H1 (cell line): ENCODE results near the gene CLEC3A. TPM values are rescaled to one million over a fixed set of nuclear protein-coding genes. Genes with fewer than 3 reads are reported as not detected.

Experiments
- CTCF ChIA-PET: fragments of 300-600 bp; sonication (Branson Sonifier 250); formaldehyde crosslinking; loops from one replicate; lab custom pipeline; 2021; ENCODE audit not compliant: partially characterized antibody; lab: Charles Lee
- POLR2A ChIA-PET: fragments of 300-600 bp; sonication (Branson Sonifier 250); formaldehyde crosslinking; loops from one replicate; lab custom pipeline; 2021; ENCODE audit warnings: inconsistent platforms; ENCODE audit not compliant: partially characterized antibody; lab: Charles Lee
- DNase-seq, 2 experiments: peaks; one replicate each; pipeline versions ENCODE4 v3.0.0 to v3.0.0-alpha.2; 2010 to 2022; ENCODE audit warnings: low spot score in 2 of 2, low read depth in 1 of 2, mixed read lengths in 1 of 2
- FAIRE-seq: peaks from 2 replicates; lab custom pipeline; 2011; peaks lifted over from hg19 to GRCh38; lab: Jason Lieb, UNC
- H2AFZ ChIP-seq: 2 replicates; pipeline ENCODE4 v1.8.1; 2012; ENCODE audit warnings: low read length, inconsistent platforms
- H2AK5ac ChIP-seq: 2 replicates; pipeline ENCODE4 v1.6.1; 2013; ENCODE audit warnings: low read depth, low read length
- H2BK120ac ChIP-seq: replicated peaks from 2 replicates; pipeline ENCODE3; 2013; ENCODE audit warnings: low read depth, low read length, inconsistent platforms
- H2BK12ac ChIP-seq: 2 replicates; pipeline ENCODE4 v1.6.1; 2013; ENCODE audit warnings: low read depth, low read length
- H2BK15ac ChIP-seq: 2 replicates; pipeline ENCODE4 v1.6.1; 2013; ENCODE audit warnings: low read length
- H2BK20ac ChIP-seq: 2 replicates; pipeline ENCODE4 v1.6.1; 2013; ENCODE audit warnings: low read length
- H2BK5ac ChIP-seq: 2 replicates; pipeline ENCODE4 v1.6.1; 2013; ENCODE audit warnings: low read depth, low read length
- H3K14ac ChIP-seq: 2 replicates; pipeline ENCODE4 v1.6.1; 2013; ENCODE audit warnings: inconsistent platforms; ENCODE audit not compliant: insufficient read length
- H3K18ac ChIP-seq: 2 replicates; pipeline ENCODE4 v1.6.1; 2013; ENCODE audit warnings: low read length; ENCODE audit errors: extremely low read depth
- H3K23ac ChIP-seq: 2 replicates; pipeline ENCODE4 v1.6.1; 2013; ENCODE audit warnings: inconsistent platforms; ENCODE audit not compliant: insufficient read length
- H3K23me2 ChIP-seq: 2 replicates; pipeline ENCODE4 v1.6.1; 2013; ENCODE audit warnings: low read depth, low read length
- H3K27ac ChIP-seq: 2 replicates; pipeline ENCODE4 v1.6.1; 2011; ENCODE audit warnings: low read depth, low read length, inconsistent platforms
- H3K27me3 ChIP-seq, 4 experiments: replicated peaks in 1 of 4; 1 replicate in 1 of 4; 2 replicates in 3 of 4; pipeline versions ENCODE4 v1.6.1 to v1.8.1; 2011 to 2013; ENCODE audit warnings: low read length in 3 of 4, mild to moderate bottlenecking in 3 of 4, inconsistent platforms in 2 of 4, mixed read lengths in 2 of 4, moderate library complexity in 1 of 4; ENCODE audit not compliant: control insufficient read depth in 3 of 4, insufficient read depth in 3 of 4; ENCODE audit errors: extremely low read depth in 1 of 4
- H3K36me3 ChIP-seq, 4 experiments: 2 replicates each; pipeline versions ENCODE4 v1.6.1 to v1.8.1; 2011 to 2013; ENCODE audit warnings: mild to moderate bottlenecking in 4 of 4, low read length in 3 of 4, moderate library complexity in 2 of 4, control low read depth in 1 of 4, inconsistent platforms in 1 of 4; ENCODE audit not compliant: insufficient read depth in 4 of 4, control insufficient read depth in 2 of 4
- H3K4ac ChIP-seq: replicated peaks from 2 replicates; pipeline ENCODE3; 2013; ENCODE audit warnings: low read length, low read depth, mixed read lengths, inconsistent platforms; ENCODE audit not compliant: insufficient read length
- H3K4me1 ChIP-seq, 4 experiments: replicated peaks in 1 of 4; 1 replicate in 1 of 4; 2 replicates in 3 of 4; pipeline versions ENCODE4 v1.6.1 to v1.8.1; 2011 to 2013; ENCODE audit warnings: low read length in 3 of 4, inconsistent platforms in 2 of 4, mixed read lengths in 1 of 4; ENCODE audit not compliant: insufficient read depth in 4 of 4, control insufficient read depth in 3 of 4
- H3K4me2 ChIP-seq, 2 experiments: 2 replicates each; pipeline versions ENCODE4 v1.6.1 to v1.8.1; 2011 to 2013; ENCODE audit warnings: low read depth in 2 of 2, low read length in 2 of 2, control low read depth in 1 of 2, inconsistent platforms in 1 of 2, mild to moderate bottlenecking in 1 of 2; ENCODE audit not compliant: insufficient read depth in 1 of 2
- H3K4me3 ChIP-seq, 4 experiments: fragments of 200-600, 300-600 bp in 1 of 4; sonication (generic), shearing (Covaris generic), sonication (Bioruptor Twin) in 1 of 4; 2 replicates each; pipeline versions ENCODE4 v1.5.1 to v1.8.1; 2011 to 2016; ENCODE audit warnings: low read length in 4 of 4, low read depth in 3 of 4, control low read depth in 2 of 4, inconsistent platforms in 2 of 4, mild to moderate bottlenecking in 2 of 4, mixed read lengths in 1 of 4, moderate library complexity in 1 of 4; ENCODE audit not compliant: insufficient read depth in 2 of 4; ENCODE audit errors: extremely low read depth in 1 of 4
- H3K56ac ChIP-seq: replicated peaks from 2 replicates; pipeline ENCODE3; 2013; ENCODE audit warnings: low read depth, mild to moderate bottlenecking, mixed read lengths, low read length, inconsistent platforms; ENCODE audit not compliant: insufficient read length
- H3K79me1 ChIP-seq: 2 replicates; pipeline ENCODE4 v1.6.1; 2013; ENCODE audit warnings: low read depth, low read length, control low read depth
- H3K79me2 ChIP-seq, 2 experiments: 2 replicates each; pipeline versions ENCODE4 v1.6.1 to v1.8.1; 2012 to 2013; ENCODE audit warnings: low read length in 2 of 2, mild to moderate bottlenecking in 2 of 2, inconsistent platforms in 1 of 2; ENCODE audit not compliant: insufficient read depth in 2 of 2, control insufficient read depth in 1 of 2
- H3K9ac ChIP-seq, 4 experiments: replicated peaks in 1 of 4; 1 replicate in 1 of 4; 2 replicates in 3 of 4; pipeline versions ENCODE4 v1.6.1 to v1.8.1; 2011 to 2013; ENCODE audit warnings: low read depth in 3 of 4, low read length in 3 of 4, control low read depth in 2 of 4, mild to moderate bottlenecking in 2 of 4, moderate library complexity in 2 of 4, inconsistent platforms in 1 of 4; ENCODE audit errors: extremely low read depth in 1 of 4
- H3K9me3 ChIP-seq, 2 experiments: 2 replicates each; pipeline versions ENCODE4 v1.6.1 to v1.8.1; 2012 to 2013; ENCODE audit warnings: mild to moderate bottlenecking in 2 of 2, moderate library complexity in 2 of 2, control low read depth in 1 of 2, inconsistent platforms in 1 of 2, low read depth in 1 of 2, low read length in 1 of 2, mixed read lengths in 1 of 2; ENCODE audit not compliant: insufficient read depth in 2 of 2
- H4K20me1 ChIP-seq, 2 experiments: replicated peaks in 1 of 2; 2 replicates each; pipeline versions ENCODE3 to v1.8.1; 2011 to 2013; ENCODE audit warnings: inconsistent platforms in 2 of 2, low read length in 2 of 2, mild to moderate bottlenecking in 1 of 2; ENCODE audit not compliant: insufficient read depth in 2 of 2, control insufficient read depth in 1 of 2
- H4K5ac ChIP-seq: 2 replicates; pipeline ENCODE4 v1.6.1; 2013; ENCODE audit warnings: low read length, low read depth, mixed read lengths, inconsistent platforms; ENCODE audit not compliant: insufficient read length
- H4K8ac ChIP-seq: 2 replicates; pipeline ENCODE4 v1.8.0; 2013; ENCODE audit warnings: mild to moderate bottlenecking, moderate library complexity, low read length, inconsistent platforms; ENCODE audit not compliant: insufficient read depth; ENCODE audit errors: extremely low read depth
- H4K91ac ChIP-seq: replicated peaks from 2 replicates; pipeline ENCODE3; 2013; ENCODE audit warnings: low read length, mixed read lengths, inconsistent platforms; ENCODE audit not compliant: insufficient read length
- BCL11A ChIP-seq, 2 experiments: IDR thresholded peaks; one replicate each; pipeline ENCODE4 v1.6.1; 2011; ENCODE audit warnings: low read depth in 2 of 2, low read length in 2 of 2, mild to moderate bottlenecking in 2 of 2
- BRCA1 ChIP-seq: IDR thresholded peaks from 2 replicates; pipeline ENCODE4 v1.6.1; 2012; ENCODE audit warnings: low read depth, low read length, improper control_type of control experiment
- CREB1 ChIP-seq: IDR thresholded peaks from 2 replicates; pipeline ENCODE4 v1.6.1; 2012; ENCODE audit warnings: inconsistent platforms
- EZH2 ChIP-seq: fragments of 200-600 bp; sonication (generic); IDR thresholded peaks from 2 replicates; pipeline ENCODE4 v1.7.1; 2012; ENCODE audit warnings: low read depth, mild to moderate bottlenecking, moderate library complexity, low read length, inconsistent platforms; ENCODE audit not compliant: severe bottlenecking
- NRF1 ChIP-seq: IDR thresholded peaks from 2 replicates; pipeline ENCODE4 v1.6.1; 2011; ENCODE audit warnings: mild to moderate bottlenecking, low read depth, low read length, improper control_type of control experiment
- RAD21 ChIP-seq, 2 experiments: IDR thresholded peaks in 1 of 2; conservative IDR thresholded peaks in 1 of 2; 2 replicates each; pipeline ENCODE4 v1.6.1; 2011; ENCODE audit warnings: low read depth in 2 of 2, low read length in 2 of 2, improper control_type of control experiment in 1 of 2, inconsistent platforms in 1 of 2, mild to moderate bottlenecking in 1 of 2, moderate library complexity in 1 of 2
- RNF2 ChIP-seq: fragments of 200-900, 300-1000 bp; sonication (generic); IDR thresholded peaks from 2 replicates; pipeline ENCODE4 v1.7.1; 2016; ENCODE audit warnings: borderline replicate concordance, low read depth, mild to moderate bottlenecking, antibody characterized with exemption, low read length; ENCODE audit not compliant: poor library complexity, severe bottlenecking; ENCODE audit errors: missing control alignments
- RXRA ChIP-seq: IDR thresholded peaks from 2 replicates; pipeline ENCODE4 v1.6.1; 2011; ENCODE audit warnings: low read depth, mild to moderate bottlenecking, low read length, moderate library complexity; ENCODE audit not compliant: insufficient read depth
- TBP ChIP-seq: IDR thresholded peaks from 2 replicates; pipeline ENCODE4 v1.6.1; 2011; ENCODE audit warnings: low read depth, low read length, improper control_type of control experiment
- WGBS, 2 experiments: shearing (Covaris generic) in 1 of 2; methylation state at CpG; one replicate each; pipeline versions ENCODE4 v1.1.6 to v1.1.7; 2013 to 2015; ENCODE audit warnings: low lambda C conversion rate in 2 of 2, mixed read lengths in 2 of 2, inconsistent platforms in 1 of 2, low coverage in 1 of 2, missing lambda C conversion rate in 1 of 2; ENCODE audit not compliant: insufficient replicate concordance in 2 of 2, insufficient coverage in 1 of 2, insufficient read length in 1 of 2; ENCODE audit errors: extremely low coverage in 1 of 2, missing lambda C conversion rate in 1 of 2; 5-methylcytosine and 5-hydroxymethylcytosine counted together
- polyA plus RNA-seq, 7 experiments: library from polyadenylated mRNA; depleted of rRNA in 3 of 7; stranded (reverse) in 5 of 7; unstranded in 2 of 7; fragments of >200 nt in 5 of 7; fragments of 200-250 nt in 2 of 7; gene quantifications; 1 replicate in 5 of 7; 2 replicates in 1 of 7; 4 replicates in 1 of 7; pipeline versions ENCODE4 v1.2.1 to v1.2.3, GENCODE V29; 2011 to 2013; ENCODE audit warnings: missing spikeins in 2 of 7, mixed read lengths in 2 of 7
- total RNA-seq: library from RNA; stranded (reverse); fragmentation: NEBNext Ultra II Directional; extraction: Animal tissue kit (Norgen Biotek cat#: 25700); gene quantifications from 2 replicates; pipeline ENCODE4 v1.2.1, GENCODE V29; 2021
- TF ChIP-seq, protein P1 (sequence below): IDR thresholded peaks from 2 replicates; pipeline ENCODE4 v1.6.1; 2012; ENCODE audit warnings: inconsistent platforms
- TF ChIP-seq, protein P2 (sequence below), 3 experiments: IDR thresholded peaks; 1 replicate in 2 of 3; 2 replicates in 1 of 3; pipeline versions ENCODE4 v1.5.1 to v1.6.1; 2011; ENCODE audit warnings: low read length in 3 of 3, mild to moderate bottlenecking in 3 of 3, inconsistent platforms in 2 of 3, low read depth in 1 of 3, moderate library complexity in 1 of 3; ENCODE audit not compliant: insufficient read depth in 1 of 3; ENCODE audit errors: control extremely low read depth in 1 of 3

The CLEC3A gene
- total and polyA plus RNA-seq, 2 of the 8 experiments (the other 6 are each of a cell fraction or from before 2014, with no cell fraction given): not detected

DNA sequence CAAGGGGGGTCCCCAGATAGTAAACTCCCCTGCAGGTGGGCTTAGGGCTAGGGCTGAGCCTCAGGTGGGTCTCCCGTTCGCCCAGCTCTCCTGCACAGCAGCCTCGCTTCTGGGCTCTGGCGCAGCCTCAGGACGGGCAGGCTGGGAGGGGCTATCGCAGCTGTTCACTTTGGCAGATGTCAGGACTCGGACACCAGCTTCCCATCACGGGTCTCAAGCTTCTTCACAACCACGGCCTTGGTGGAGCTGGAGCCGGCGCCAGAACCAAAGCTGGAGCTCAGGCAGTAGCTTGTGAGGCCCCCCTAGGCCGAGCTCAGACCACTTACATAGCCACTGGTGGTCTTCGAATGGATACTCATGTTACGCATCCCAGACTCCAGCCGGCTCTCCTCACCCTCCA is 26.0 kb downstream of the CLEC3A start:
- no peak overlapping the region for H2BK15ac ChIP-seq
- H3K18ac ChIP-seq: no peak overlapping the region
- H2BK5ac ChIP-seq: no peak overlapping the region
- H3K4me3 ChIP-seq: no peak overlapping the region
- H3K79me1 ChIP-seq: no peaks in the 10 kb centered on the region
- no peak overlapping the region for H3K9ac ChIP-seq
- no peaks in the 10 kb centered on the region for H3K36me3 ChIP-seq
- H3K14ac ChIP-seq: no peak overlapping the region
- no peak overlapping the region for H4K8ac ChIP-seq
- no peak overlapping the region for H4K5ac ChIP-seq
- WGBS, 2 experiments: 87% methylated on average over 15 of the region's 15 CpGs; no CpG with 5 or more reads in 1 of the 2 experiments
- H3K4me2 ChIP-seq: no peak overlapping the region
- ChIA-PET POLR2A (no interaction called here), CTCF (interaction anchor here (0.8 to 2.1 kb wide), 4 partner anchors 10 to 77 kb away, joined by 3 to 6 read pairs (median 4); no protein-coding TSS in a partner anchor)
- no peak overlapping the region for H2BK120ac ChIP-seq
- H3K4me1 ChIP-seq: no peaks in the 10 kb centered on the region
- no peaks in the 10 kb centered on the region for H4K20me1 ChIP-seq
- H3K4ac ChIP-seq: no peak overlapping the region
- no peak overlapping the region for H3K23ac ChIP-seq
- no peaks in the 10 kb centered on the region for H3K23me2 ChIP-seq
- H2AK5ac ChIP-seq: no peak overlapping the region
- H3K79me2 ChIP-seq: no peaks in the 10 kb centered on the region
- H3K27ac ChIP-seq: no peak overlapping the region
- H4K91ac ChIP-seq: no peak overlapping the region
- H3K27me3 ChIP-seq: peaks cover 0 to 11% (median 6%) of the 10 kb centered on the region in 4 experiments; a peak in 4 of 7 replicates
- no peaks in the 10 kb centered on the region for H3K9me3 ChIP-seq
- no peak for DNase-seq
- H2BK12ac ChIP-seq: no peak overlapping the region
- no peak overlapping the region for H2BK20ac ChIP-seq
- H2AFZ ChIP-seq: no peak overlapping the region
- H3K56ac ChIP-seq: no peak overlapping the region
- FAIRE-seq: no peak
- no peak for TF ChIP-seq RXRA
- no peak for TF ChIP-seq BRCA1
- TF ChIP-seq, protein P1, sequence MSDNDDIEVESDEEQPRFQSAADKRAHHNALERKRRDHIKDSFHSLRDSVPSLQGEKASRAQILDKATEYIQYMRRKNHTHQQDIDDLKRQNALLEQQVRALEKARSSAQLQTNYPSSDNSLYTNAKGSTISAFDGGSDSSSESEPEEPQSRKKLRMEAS: no peak
- TF ChIP-seq BCL11A (IDR thresholded peaks at IDR 0.05; ENCODE audit: low read depth in 2 of 2, low read length in 2 of 2): no peak
- TF ChIP-seq CREB1: no peak
- no peak for TF ChIP-seq RAD21 (IDR thresholded peaks at IDR 0.05 in 1 of 2, conservative IDR thresholded peaks at IDR 0.05 in 1 of 2; ENCODE audit: low read depth in 2 of 2, low read length in 2 of 2)
- no peak for TF ChIP-seq TBP
- TF ChIP-seq, protein P2, sequence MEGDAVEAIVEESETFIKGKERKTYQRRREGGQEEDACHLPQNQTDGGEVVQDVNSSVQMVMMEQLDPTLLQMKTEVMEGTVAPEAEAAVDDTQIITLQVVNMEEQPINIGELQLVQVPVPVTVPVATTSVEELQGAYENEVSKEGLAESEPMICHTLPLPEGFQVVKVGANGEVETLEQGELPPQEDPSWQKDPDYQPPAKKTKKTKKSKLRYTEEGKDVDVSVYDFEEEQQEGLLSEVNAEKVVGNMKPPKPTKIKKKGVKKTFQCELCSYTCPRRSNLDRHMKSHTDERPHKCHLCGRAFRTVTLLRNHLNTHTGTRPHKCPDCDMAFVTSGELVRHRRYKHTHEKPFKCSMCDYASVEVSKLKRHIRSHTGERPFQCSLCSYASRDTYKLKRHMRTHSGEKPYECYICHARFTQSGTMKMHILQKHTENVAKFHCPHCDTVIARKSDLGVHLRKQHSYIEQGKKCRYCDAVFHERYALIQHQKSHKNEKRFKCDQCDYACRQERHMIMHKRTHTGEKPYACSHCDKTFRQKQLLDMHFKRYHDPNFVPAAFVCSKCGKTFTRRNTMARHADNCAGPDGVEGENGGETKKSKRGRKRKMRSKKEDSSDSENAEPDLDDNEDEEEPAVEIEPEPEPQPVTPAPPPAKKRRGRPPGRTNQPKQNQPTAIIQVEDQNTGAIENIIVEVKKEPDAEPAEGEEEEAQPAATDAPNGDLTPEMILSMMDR (IDR thresholded peaks at IDR 0.05; ENCODE audit: control extremely low read depth in 1 of 3, insufficient read depth in 1 of 3, low read depth in 1 of 3, low read length in 3 of 3): no peak
- no peak for TF ChIP-seq EZH2
- TF ChIP-seq NRF1: no peak
- no peak for TF ChIP-seq RNF2
